ENCODE results near the gene USP17L12.
"Not testable (repeated sequence)": the region's sequence is repeated elsewhere in the genome, so short reads cannot be mapped to it uniquely, and the experiment has no call there.

USP17L12 gene

GRCh38 chr4:9219852-9220251, at the start of gene USP17L12:
Gene USP17L12 (plus strand): TSS chr4:9220152. CDS start chr4:9220152, 0 bp downstream.
- not testable (repeated sequence) for FAIRE-seq

GRCh38 chr4:9210357-9210756, 9.6 kb upstream of the USP17L12 start, which contains the start of gene USP17L10:
Gene USP17L10 (plus strand): TSS chr4:9210657. CDS start chr4:9210657, 0 bp downstream.
- FAIRE-seq, result not testable (repeated sequence)

DNA sequence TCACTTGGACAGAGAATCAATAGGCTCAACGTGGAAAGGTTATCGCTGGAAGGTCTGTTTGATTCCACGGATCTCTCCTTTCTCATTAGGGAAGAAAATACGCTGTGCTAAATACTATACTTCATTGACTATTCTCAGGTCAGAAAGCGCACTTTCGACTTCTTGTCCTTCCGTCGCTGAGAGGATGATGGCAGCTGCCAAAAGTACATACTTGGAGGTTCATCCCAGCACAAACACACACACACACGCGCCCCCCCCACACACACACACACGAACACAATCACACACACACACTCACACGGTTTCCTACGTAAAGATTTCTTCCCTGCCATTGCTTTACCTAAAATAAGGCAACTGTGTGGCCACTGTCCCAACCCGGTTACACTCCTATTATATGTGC, 5.3 kb upstream of the USP17L12 start:
- FAIRE-seq, result not testable (repeated sequence)

DNA sequence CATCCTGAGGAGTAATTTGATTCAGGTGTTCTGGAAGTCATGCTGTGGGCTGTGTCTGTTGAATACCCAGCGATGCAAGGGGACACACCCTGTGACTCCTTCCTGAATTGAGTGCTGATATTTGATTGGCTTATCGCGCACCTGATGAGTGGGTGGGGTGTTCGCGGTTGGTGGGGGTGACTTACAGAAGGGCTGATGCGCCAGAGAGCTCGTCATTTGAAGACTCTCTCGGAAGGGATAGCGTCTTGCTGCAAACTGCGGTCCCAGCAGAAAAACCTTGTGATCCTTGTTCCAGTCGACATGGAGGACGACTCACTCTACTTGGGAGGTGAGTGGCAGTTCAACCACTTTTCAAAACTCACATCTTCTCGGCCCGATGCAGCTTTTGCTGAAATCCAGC, 4.8 kb upstream of the USP17L12 start, which contains the start of gene USP17L11:
USP17L11 (plus strand) TSS at position 301 of the 400 bp plus-strand sequence; CDS start at position 301, 0 bp downstream.
- FAIRE-seq, result not testable (repeated sequence)

- FAIRE-seq, result not testable (repeated sequence)
Observed at GRCh38 chr4:9224596-9224995, 4.6 kb downstream of the USP17L12 start, which contains the start of gene USP17L13. Gene USP17L13 (plus strand): TSS chr4:9224896. CDS start chr4:9224896, 0 bp downstream.

- not testable (repeated sequence) for FAIRE-seq
Observed at GRCh38 chr4:9230249-9230648, 10.3 kb downstream of the USP17L12 start.

DNA sequence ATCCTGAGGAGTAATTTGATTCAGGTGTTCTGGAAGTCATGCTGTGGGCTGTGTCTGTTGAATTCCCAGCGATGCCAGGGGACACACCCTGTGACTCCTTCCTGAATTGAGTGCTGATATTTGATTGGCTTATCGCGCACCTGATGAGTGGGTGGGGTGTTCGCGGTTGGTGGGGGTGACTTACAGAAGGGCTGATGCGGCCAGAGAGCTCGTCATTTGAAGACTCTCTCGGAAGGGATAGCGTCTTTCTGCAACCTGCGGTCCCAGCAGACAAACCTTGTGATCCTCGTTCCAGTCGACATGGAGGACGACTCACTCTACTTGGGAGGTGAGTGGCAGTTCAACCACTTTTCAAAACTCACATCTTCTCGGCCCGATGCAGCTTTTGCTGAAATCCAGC, 14.1 kb downstream of the USP17L12 start, which contains the start of gene USP17L15:
USP17L15 (plus strand) TSS at position 301 of the 400 bp plus-strand sequence; CDS start at position 301, 0 bp downstream.
- not testable (repeated sequence) for FAIRE-seq

- not testable (repeated sequence) for FAIRE-seq
Observed at GRCh38 chr4:9238461-9238860, 18.5 kb downstream of the USP17L12 start.

GRCh38 chr4:9243579-9243978, 23.6 kb downstream of the USP17L12 start, which contains the start of gene USP17L17:
Gene USP17L17 (plus strand): TSS chr4:9243879. CDS start chr4:9243879, 0 bp downstream.
- not testable (repeated sequence) for FAIRE-seq

DNA sequence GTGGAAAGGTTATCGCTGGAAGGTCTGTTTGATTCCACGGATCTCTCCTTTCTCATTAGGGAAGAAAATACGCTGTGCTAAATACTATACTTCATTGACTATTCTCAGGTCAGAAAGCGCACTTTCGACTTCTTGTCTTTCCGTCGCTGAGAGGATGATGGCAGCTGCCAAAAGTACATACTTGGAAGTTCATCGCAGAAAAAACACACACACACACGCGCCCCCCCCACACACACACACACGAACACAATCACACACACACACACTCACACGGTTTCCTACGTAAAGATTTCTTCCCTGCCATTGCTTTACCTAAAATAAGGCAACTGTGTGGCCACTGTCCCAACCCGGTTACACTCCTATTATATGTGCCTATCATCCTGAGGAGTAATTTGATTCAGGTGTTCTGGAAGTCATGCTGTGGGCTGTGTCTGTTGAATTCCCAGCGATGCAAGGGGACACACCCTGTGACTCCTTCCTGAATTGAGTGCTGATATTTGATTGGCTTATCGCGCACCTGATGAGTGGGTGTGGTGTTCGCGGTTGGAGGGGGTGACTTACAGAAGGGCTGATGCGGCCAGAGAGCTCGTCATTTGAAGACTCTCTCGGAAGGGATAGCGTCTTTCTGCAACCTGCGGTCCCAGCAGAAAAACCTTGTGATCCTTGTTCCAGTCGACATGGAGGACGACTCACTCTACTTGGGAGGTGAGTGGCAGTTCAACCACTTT, 28.2 kb downstream of the USP17L12 start, which contains the start of gene USP17L18:
USP17L18 (plus strand) TSS at position 678 of the 728 bp plus-strand sequence; CDS start at position 678, 0 bp downstream.
- not testable (repeated sequence) for FAIRE-seq

DNA sequence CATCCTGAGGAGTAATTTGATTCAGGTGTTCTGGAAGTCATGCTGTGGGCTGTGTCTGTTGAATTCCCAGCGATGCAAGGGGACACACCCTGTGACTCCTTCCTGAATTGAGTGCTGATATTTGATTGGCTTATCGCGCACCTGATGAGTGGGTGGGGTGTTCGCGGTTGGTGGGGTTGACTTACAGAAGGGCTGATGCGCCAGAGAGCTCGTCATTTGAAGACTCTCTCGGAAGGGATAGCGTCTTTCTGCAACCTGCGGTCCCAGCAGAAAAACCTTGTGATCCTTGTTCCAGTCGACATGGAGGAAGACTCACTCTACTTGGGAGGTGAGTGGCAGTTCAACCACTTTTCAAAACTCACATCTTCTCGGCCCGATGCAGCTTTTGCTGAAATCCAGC, 33.1 kb downstream of the USP17L12 start, which contains the start of gene USP17L19:
USP17L19 (plus strand) TSS at position 301 of the 400 bp plus-strand sequence; CDS start at position 301, 0 bp downstream.
- FAIRE-seq, result not testable (repeated sequence)

DNA sequence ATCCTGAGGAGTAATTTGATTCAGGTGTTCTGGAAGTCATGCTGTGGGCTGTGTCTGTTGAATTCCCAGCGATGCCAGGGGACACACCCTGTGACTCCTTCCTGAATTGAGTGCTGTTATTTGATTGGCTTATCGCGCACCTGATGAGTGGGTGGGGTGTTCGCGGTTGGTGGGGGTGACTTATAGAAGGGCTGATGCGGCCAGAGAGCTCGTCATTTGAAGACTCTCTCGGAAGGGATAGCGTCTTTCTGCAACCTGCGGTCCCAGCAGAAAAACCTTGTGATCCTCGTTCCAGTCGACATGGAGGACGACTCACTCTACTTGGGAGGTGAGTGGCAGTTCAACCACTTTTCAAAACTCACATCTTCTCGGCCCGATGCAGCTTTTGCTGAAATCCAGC, 37.9 kb downstream of the USP17L12 start, which contains the start of gene USP17L20:
USP17L20 (plus strand) TSS at position 301 of the 400 bp plus-strand sequence; CDS start at position 301, 0 bp downstream.
- not testable (repeated sequence) for FAIRE-seq

GRCh38 chr4:9262572-9262971, 42.6 kb downstream of the USP17L12 start, which contains the start of gene USP17L21:
Gene USP17L21 (plus strand): TSS chr4:9262872. CDS start chr4:9262872, 0 bp downstream.
- not testable (repeated sequence) for FAIRE-seq

DNA sequence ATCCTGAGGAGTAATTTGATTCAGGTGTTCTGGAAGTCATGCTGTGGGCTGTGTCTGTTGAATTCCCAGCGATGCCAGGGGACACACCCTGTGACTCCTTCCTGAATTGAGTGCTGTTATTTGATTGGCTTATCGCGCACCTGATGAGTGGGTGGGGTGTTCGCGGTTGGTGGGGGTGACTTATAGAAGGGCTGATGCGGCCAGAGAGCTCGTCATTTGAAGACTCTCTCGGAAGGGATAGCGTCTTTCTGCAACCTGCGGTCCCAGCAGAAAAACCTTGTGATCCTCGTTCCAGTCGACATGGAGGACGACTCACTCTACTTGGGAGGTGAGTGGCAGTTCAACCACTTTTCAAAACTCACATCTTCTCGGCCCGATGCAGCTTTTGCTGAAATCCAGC, 47.4 kb downstream of the USP17L12 start, which contains the start of gene USP17L22:
USP17L22 (plus strand) TSS at position 301 of the 400 bp plus-strand sequence; CDS start at position 301, 0 bp downstream.
- FAIRE-seq, result not testable (repeated sequence)
